SH-SY5Y (cell line): ENCODE data around the gene LRRC32.

Experiments used
- GATA2 ChIP-seq: IDR thresholded peaks from 2 replicates; pipeline ENCODE4 v1.6.1; 2011; ENCODE audit warnings: mild to moderate bottlenecking, low read depth, low read length
- GATA3 ChIP-seq: IDR thresholded peaks from 2 replicates; pipeline ENCODE4 v1.6.1; 2011; ENCODE audit warnings: low read depth, mild to moderate bottlenecking, low read length, moderate library complexity

The LRRC32 gene

GRCh38 chr11:76692956-76693355 is 22.4 kb upstream of the LRRC32 start:
- TF ChIP-seq GATA3, result no peak
- TF ChIP-seq GATA2, result no peak

GRCh38 chr11:76691655-76692054 is 21.1 kb upstream of the LRRC32 start:
- TF ChIP-seq GATA3 (no peak), GATA2 (no peak)

- TF ChIP-seq GATA2, result no peak
- TF ChIP-seq GATA3, result no peak
Observed at GRCh38 chr11:76690736-76691135, 20.2 kb upstream of the LRRC32 start.

GRCh38 chr11:76689313-76690260 is 19.0 kb upstream of the LRRC32 start:
- TF ChIP-seq GATA3 (no peak), GATA2 (no peak)

GRCh38 chr11:76688146-76688545 is 17.6 kb upstream of the LRRC32 start:
- TF ChIP-seq GATA2 (no peak), GATA3 (no peak)

GRCh38 chr11:76686261-76687079 is 15.9 kb upstream of the LRRC32 start:
- TF ChIP-seq GATA2 (no peak), GATA3 (no peak)

- no peak for TF ChIP-seq GATA3
Observed at GRCh38 chr11:76685831-76686230, 15.3 kb upstream of the LRRC32 start.

- TF ChIP-seq GATA3, result no peak
- no peak for TF ChIP-seq GATA2
Observed at GRCh38 chr11:76685237-76685636, 14.7 kb upstream of the LRRC32 start.

GRCh38 chr11:76684516-76684915 is 14.0 kb upstream of the LRRC32 start:
- TF ChIP-seq GATA2 (no peak), GATA3 (no peak)

- TF ChIP-seq GATA3, result no peak
- TF ChIP-seq GATA2, result no peak
Observed at GRCh38 chr11:76683161-76684095, 12.9 kb upstream of the LRRC32 start.

- TF ChIP-seq GATA2, result no peak
- TF ChIP-seq GATA3, result no peak
Observed at GRCh38 chr11:76682684-76683083, 12.1 kb upstream of the LRRC32 start.

GRCh38 chr11:76682106-76682505 is 11.6 kb upstream of the LRRC32 start:
- TF ChIP-seq GATA2 (no peak), GATA3 (no peak)

GRCh38 chr11:76680518-76681425 is 10.2 kb upstream of the LRRC32 start:
- TF ChIP-seq GATA3, result no peak
- no peak for TF ChIP-seq GATA2

GRCh38 chr11:76678321-76678720 is 7.8 kb upstream of the LRRC32 start:
- TF ChIP-seq GATA3, result no peak
- TF ChIP-seq GATA2, result no peak
